PC-9 (cell line): ENCODE results near the gene APC.

Source experiments
- EZH2 ChIP-seq: fragments of 200-600 bp; sonication (generic); IDR thresholded peaks from 2 replicates; pipeline ENCODE4 v1.8.0; 2017; ENCODE audit warnings: antibody characterized with exemption, low read depth
- TF ChIP-seq, protein P1 (sequence below): fragments of 200-600 bp; sonication (generic); conservative IDR thresholded peaks from 2 replicates; pipeline ENCODE4 v1.6.1; 2017; ENCODE audit warnings: mixed run types, antibody characterized with exemption, mild to moderate bottlenecking, moderate library complexity

DNA sequence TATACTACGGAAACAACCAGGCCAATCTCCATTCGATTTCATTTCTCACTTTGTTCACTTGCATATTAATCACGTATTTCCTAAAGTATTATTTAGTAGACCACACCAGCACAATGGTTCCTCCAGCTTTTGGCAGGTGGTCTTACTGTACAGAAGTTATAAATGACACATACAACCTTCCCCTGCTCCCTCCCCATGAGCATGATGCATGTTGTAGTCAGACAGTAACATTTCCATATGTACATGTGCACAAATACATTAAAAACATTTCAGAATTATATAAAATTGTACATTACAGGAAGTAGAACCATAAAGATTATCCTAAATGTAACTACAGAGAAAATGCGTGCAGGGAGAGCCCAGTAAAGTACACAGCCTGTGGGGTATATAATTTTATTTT lies 140.4 kb downstream of the APC start:
- TF ChIP-seq, protein P1, sequence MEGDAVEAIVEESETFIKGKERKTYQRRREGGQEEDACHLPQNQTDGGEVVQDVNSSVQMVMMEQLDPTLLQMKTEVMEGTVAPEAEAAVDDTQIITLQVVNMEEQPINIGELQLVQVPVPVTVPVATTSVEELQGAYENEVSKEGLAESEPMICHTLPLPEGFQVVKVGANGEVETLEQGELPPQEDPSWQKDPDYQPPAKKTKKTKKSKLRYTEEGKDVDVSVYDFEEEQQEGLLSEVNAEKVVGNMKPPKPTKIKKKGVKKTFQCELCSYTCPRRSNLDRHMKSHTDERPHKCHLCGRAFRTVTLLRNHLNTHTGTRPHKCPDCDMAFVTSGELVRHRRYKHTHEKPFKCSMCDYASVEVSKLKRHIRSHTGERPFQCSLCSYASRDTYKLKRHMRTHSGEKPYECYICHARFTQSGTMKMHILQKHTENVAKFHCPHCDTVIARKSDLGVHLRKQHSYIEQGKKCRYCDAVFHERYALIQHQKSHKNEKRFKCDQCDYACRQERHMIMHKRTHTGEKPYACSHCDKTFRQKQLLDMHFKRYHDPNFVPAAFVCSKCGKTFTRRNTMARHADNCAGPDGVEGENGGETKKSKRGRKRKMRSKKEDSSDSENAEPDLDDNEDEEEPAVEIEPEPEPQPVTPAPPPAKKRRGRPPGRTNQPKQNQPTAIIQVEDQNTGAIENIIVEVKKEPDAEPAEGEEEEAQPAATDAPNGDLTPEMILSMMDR = no peak
- no peak for TF ChIP-seq EZH2
